SK-N-SH (cell line): ENCODE measurements around the gene MAMSTR.

Experiments
- CHD2 ChIP-seq: fragments of 150-350 bp; IDR thresholded peaks from 2 replicates; pipeline ENCODE4 v1.6.1; 2018; ENCODE audit warnings: low read length; ENCODE audit not compliant: partially characterized antibody
- FOSL2 ChIP-seq: IDR thresholded peaks from 2 replicates; pipeline ENCODE4 v1.4.0; 2012; ENCODE audit warnings: low read depth, mild to moderate bottlenecking, moderate library complexity, borderline replicate concordance
- JUND ChIP-seq: IDR thresholded peaks from 2 replicates; pipeline ENCODE4 v1.4.0; 2012
- MXI1 ChIP-seq: IDR thresholded peaks from 2 replicates; pipeline ENCODE4 v1.6.1; 2012; ENCODE audit warnings: mild to moderate bottlenecking, low read depth, low read length, improper control_type of control experiment
- NFIC ChIP-seq: IDR thresholded peaks from 2 replicates; pipeline ENCODE4 v1.4.0; 2012; ENCODE audit warnings: borderline replicate concordance
- POLR2AphosphoS5 ChIP-seq: IDR thresholded peaks from 2 replicates; pipeline ENCODE4 v1.6.1; 2012; ENCODE audit warnings: low read depth, low read length
- RAD21 ChIP-seq: IDR thresholded peaks from 2 replicates; pipeline ENCODE4 v1.6.1; 2012; ENCODE audit warnings: mild to moderate bottlenecking, low read length
- RFX5 ChIP-seq: IDR thresholded peaks from 2 replicates; pipeline ENCODE4 v1.6.1; 2012; ENCODE audit warnings: mild to moderate bottlenecking, improper control_type of control experiment, low read length
- SIN3A ChIP-seq: IDR thresholded peaks from 2 replicates; pipeline ENCODE4 v1.6.1; 2012; ENCODE audit warnings: low read depth, mild to moderate bottlenecking, low read length, moderate library complexity, borderline replicate concordance
- TAF1 ChIP-seq: IDR thresholded peaks from 2 replicates; pipeline ENCODE4 v1.6.1; 2012; ENCODE audit warnings: low read depth, mild to moderate bottlenecking, low read length, moderate library complexity, borderline replicate concordance
- TF ChIP-seq, protein P1 (sequence below): fragments of 200-600 bp; sonication (generic); IDR thresholded peaks from 2 replicates; pipeline ENCODE4 v1.6.1; 2017; ENCODE audit warnings: antibody characterized with exemption, mild to moderate bottlenecking, moderate library complexity
- TF ChIP-seq, protein P2 (sequence below): IDR thresholded peaks from 2 replicates; pipeline ENCODE4 v1.6.1; 2012; ENCODE audit warnings: mild to moderate bottlenecking, low read depth, low read length, moderate library complexity

DNA sequence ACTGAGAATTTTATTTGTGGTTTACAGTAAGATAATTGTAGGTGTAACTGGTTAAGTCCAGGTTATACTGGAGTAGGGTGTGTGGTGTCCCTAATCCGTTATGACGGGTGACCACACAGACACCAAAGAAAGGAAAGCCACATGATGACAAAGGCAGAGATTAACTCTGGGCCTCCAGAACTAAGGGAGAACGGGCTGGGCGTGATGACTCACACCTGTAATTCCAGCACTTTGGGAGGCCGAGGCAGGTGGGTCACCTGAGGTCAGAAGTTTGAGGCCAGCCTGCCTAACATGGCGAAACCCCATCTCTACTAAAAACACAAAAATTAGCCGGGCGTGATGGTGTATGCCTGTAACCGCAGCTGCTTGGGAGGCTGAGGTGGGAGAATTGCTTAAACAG is 33.9 kb downstream of the MAMSTR start:
- TF ChIP-seq, protein P1, sequence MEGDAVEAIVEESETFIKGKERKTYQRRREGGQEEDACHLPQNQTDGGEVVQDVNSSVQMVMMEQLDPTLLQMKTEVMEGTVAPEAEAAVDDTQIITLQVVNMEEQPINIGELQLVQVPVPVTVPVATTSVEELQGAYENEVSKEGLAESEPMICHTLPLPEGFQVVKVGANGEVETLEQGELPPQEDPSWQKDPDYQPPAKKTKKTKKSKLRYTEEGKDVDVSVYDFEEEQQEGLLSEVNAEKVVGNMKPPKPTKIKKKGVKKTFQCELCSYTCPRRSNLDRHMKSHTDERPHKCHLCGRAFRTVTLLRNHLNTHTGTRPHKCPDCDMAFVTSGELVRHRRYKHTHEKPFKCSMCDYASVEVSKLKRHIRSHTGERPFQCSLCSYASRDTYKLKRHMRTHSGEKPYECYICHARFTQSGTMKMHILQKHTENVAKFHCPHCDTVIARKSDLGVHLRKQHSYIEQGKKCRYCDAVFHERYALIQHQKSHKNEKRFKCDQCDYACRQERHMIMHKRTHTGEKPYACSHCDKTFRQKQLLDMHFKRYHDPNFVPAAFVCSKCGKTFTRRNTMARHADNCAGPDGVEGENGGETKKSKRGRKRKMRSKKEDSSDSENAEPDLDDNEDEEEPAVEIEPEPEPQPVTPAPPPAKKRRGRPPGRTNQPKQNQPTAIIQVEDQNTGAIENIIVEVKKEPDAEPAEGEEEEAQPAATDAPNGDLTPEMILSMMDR = no peak
- TF ChIP-seq, protein P2, sequence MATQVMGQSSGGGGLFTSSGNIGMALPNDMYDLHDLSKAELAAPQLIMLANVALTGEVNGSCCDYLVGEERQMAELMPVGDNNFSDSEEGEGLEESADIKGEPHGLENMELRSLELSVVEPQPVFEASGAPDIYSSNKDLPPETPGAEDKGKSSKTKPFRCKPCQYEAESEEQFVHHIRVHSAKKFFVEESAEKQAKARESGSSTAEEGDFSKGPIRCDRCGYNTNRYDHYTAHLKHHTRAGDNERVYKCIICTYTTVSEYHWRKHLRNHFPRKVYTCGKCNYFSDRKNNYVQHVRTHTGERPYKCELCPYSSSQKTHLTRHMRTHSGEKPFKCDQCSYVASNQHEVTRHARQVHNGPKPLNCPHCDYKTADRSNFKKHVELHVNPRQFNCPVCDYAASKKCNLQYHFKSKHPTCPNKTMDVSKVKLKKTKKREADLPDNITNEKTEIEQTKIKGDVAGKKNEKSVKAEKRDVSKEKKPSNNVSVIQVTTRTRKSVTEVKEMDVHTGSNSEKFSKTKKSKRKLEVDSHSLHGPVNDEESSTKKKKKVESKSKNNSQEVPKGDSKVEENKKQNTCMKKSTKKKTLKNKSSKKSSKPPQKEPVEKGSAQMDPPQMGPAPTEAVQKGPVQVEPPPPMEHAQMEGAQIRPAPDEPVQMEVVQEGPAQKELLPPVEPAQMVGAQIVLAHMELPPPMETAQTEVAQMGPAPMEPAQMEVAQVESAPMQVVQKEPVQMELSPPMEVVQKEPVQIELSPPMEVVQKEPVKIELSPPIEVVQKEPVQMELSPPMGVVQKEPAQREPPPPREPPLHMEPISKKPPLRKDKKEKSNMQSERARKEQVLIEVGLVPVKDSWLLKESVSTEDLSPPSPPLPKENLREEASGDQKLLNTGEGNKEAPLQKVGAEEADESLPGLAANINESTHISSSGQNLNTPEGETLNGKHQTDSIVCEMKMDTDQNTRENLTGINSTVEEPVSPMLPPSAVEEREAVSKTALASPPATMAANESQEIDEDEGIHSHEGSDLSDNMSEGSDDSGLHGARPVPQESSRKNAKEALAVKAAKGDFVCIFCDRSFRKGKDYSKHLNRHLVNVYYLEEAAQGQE = no peak
- no peak for TF ChIP-seq FOSL2
- no peak for TF ChIP-seq TAF1
- TF ChIP-seq RFX5 = no peak
- no peak for TF ChIP-seq JUND
- TF ChIP-seq RAD21 = no peak
- no peak for TF ChIP-seq SIN3A
- TF ChIP-seq NFIC = no peak
- no peak for TF ChIP-seq MXI1
- no peak for TF ChIP-seq CHD2
- TF ChIP-seq POLR2AphosphoS5 = no peak
